Activated T-helper 2 cell treated with anti-CD3 and anti-CD28 coated beads, Interferon-gamma antibody, Interleukin-2, Interleukin-4, amounts not matched to agents 10 μg/mL and 5 μg/mL and 100 μg/mL, durations not matched to agents 14 hours and 24 hours and 36 hours (primary cell): Measurements from ENCODE around the gene FUNDC2. TPM values are rescaled to one million over a fixed set of nuclear protein-coding genes. Genes with fewer than 3 reads are reported as not detected.

Experiments used
- DNase-seq: peaks from one replicate; pipeline ENCODE4 v3.0.0; 2021; ENCODE audit warnings: low spot score
- H3K27ac Mint-ChIP-seq: one replicate; pipeline ENCODE4 v1.8.0; 2021; ENCODE audit warnings: mixed read lengths
- H3K27me3 Mint-ChIP-seq: one replicate; pipeline ENCODE4 v1.8.0; 2021; ENCODE audit warnings: low read depth, mixed read lengths
- H3K36me3 Mint-ChIP-seq: one replicate; pipeline ENCODE4 v1.8.0; 2021; ENCODE audit warnings: low read depth, mixed read lengths
- H3K4me1 Mint-ChIP-seq: one replicate; pipeline ENCODE4 v1.8.0; 2021; ENCODE audit warnings: low read depth, mixed read lengths
- H3K4me3 Mint-ChIP-seq: one replicate; pipeline ENCODE4 v1.8.0; 2021; ENCODE audit warnings: low read depth, mild to moderate bottlenecking, moderate library complexity, mixed read lengths
- H3K9me3 Mint-ChIP-seq: one replicate; pipeline ENCODE4 v1.8.0; 2021; ENCODE audit warnings: mixed read lengths
- intact Hi-C: fragments of 100-400 bp; cut with micrococcal nuclease; formaldehyde crosslinking; loops from one replicate; pipeline ENCODE4 v1.15.1; 2023
- total RNA-seq: library from RNA; stranded (reverse); gene quantifications from 2 replicates; pipeline ENCODE4 v1.2.3, GENCODE V29; 2022

The FUNDC2 gene
- total RNA-seq, 1 donor from 2014 or later = 70.7 TPM

DNA sequence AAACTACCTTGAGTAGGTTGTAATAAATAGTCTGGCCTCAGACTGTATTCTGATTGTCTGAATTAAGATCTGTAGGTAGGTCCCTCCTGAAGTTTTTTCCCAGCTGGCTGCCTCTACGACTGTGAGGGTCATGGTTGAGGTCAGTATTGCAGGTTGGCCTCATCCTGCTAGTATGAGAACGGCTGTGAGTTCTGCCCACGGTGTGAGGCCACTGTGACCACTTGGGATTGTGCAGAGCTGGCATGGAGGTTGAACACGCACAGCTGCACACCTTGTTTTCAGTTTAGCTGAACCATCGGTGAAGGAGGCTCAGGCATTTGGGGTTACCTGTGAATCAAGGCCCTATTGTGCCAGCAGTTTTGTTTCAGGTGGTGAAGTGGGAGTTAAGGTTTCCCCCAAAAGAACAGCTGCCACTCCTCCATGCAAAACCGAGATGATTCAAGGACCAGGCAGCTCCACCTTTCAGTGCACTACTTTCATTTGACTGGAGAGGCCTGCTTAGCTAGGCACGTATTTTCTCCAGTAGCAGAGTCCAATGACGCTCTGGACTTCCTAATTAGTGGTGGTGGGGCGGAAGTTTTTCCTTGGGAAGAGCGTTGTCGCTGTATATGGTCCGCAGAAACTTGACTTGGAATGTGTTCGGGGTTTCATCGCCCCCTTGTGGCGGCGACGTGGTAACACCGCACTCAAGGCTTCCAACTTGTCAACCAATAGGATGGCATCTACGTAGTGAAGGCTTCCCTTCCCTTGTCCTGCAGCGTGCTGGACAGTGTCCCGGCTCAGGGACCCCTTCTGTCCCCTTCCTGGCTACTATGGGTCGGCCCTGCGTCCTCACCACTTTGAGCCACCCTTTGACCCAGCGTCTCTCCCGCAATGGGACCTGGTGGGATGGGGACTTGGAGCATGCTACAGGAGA is 30.5 kb downstream of the FUNDC2 start:
- no peaks in the 10 kb centered on the region for H3K27me3 Mint-ChIP-seq
- no peaks in the 10 kb centered on the region for H3K9me3 Mint-ChIP-seq
- DNase-seq = peak; percentile 32
- H3K36me3 Mint-ChIP-seq = peaks cover 26% of the 10 kb centered on the region
- peak overlapping the region; percentile 31 for H3K4me3 Mint-ChIP-seq
- H3K4me1 Mint-ChIP-seq = peaks cover 25% of the 10 kb centered on the region
- intact Hi-C loops = loop anchor here (1.0 to 10.0 kb wide), 3 partner anchors 30 to 142 kb away; partner anchors contain the start of gene FUNDC2
- H3K27ac Mint-ChIP-seq = peak overlapping the region; percentile 42

DNA sequence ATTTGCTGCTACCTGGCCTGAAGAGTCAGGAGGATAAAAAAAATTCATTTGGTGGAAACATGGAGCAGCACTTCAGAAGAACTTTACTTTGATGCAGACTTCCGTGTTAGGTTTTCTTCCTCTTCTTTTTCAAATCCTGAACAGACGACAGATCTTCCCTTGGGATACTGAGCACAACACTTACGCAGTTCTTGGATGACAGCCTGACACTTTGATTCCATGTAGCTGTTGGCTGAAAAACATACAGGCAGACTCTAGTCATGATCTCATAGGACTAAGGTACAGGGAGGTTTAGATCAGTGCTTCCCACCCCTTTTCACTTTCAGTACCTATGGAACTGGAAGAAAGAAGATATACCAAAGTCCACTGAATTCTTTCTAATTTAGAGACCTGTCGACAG is 35.1 kb downstream of the FUNDC2 start:
- peaks cover 11% of the 10 kb centered on the region for H3K4me1 Mint-ChIP-seq
- peaks cover 6% of the 10 kb centered on the region for H3K36me3 Mint-ChIP-seq
- intact Hi-C loops = no loop called here
- H3K4me3 Mint-ChIP-seq = no peak overlapping the region
- H3K27me3 Mint-ChIP-seq = no peaks in the 10 kb centered on the region
- no peak for DNase-seq
- no peak overlapping the region for H3K27ac Mint-ChIP-seq
- H3K9me3 Mint-ChIP-seq = no peaks in the 10 kb centered on the region

DNA sequence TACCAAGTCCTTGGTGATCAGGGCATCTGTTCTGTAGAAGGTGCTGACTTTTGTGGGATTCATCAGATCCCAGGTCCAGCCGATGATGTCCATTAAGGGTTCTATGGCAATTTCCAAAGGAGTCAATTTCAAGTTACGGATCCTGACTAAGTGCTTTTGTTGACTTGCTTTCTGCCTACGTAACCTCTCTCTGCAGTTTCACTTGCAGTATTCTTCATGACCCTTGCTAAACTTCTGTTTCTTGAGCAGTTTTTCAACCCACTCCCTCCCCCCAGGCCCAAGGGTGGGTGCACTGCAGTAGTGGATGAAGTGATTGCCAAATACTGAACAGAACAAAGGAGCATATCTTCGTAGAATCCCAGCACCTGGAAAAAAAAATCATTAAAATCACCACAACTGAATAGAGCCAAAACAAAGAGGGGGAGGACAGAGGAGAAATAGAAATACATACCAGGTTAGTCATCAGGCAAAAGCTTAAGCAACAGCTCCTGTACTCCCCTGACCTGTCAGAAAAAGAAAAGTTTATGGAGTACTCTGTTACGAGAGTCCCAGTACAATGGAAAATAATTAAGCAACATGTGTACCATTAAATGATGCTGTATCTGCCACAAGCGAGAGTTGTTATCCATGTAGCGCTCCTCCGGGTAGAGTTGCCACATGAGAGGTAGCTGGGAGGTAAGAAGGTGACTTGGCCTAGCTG is 38.5 kb downstream of the FUNDC2 start:
- Mint-ChIP-seq H3K4me3 (no peak overlapping the region), H3K27ac (no peak overlapping the region), H3K27me3 (no peaks in the 10 kb centered on the region), H3K36me3 (peaks cover 8% of the 10 kb centered on the region), H3K9me3 (no peaks in the 10 kb centered on the region), H3K4me1 (peaks cover 19% of the 10 kb centered on the region)
- intact Hi-C loops = no loop called here
- DNase-seq = no peak

DNA sequence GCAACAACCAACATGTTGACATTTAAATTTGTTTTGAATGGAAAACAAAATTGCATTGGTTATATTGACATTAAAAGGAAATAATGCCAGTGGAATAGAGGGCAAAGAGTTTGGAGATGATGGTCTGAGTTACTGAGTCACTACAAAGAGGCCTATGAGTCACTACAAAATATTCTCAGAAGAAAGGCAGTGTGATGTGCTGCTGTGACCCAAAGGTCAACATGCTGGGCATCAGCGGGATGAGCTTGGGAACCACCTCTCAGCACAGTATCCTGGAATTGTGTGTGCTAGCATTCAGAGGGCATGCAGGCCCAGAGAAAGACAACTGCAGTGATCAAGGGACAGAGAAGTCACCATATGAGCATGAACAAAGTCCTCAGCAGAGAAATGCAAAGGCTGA is 41.5 kb downstream of the FUNDC2 start:
- intact Hi-C loops = no loop called here
- Mint-ChIP-seq H3K36me3 (peaks cover 14% of the 10 kb centered on the region), H3K27me3 (no peaks in the 10 kb centered on the region), H3K4me3 (peak overlapping the region; percentile 48), H3K27ac (peak overlapping the region; percentile 64), H3K4me1 (peaks cover 28% of the 10 kb centered on the region), H3K9me3 (no peaks in the 10 kb centered on the region)
- no peak for DNase-seq

DNA sequence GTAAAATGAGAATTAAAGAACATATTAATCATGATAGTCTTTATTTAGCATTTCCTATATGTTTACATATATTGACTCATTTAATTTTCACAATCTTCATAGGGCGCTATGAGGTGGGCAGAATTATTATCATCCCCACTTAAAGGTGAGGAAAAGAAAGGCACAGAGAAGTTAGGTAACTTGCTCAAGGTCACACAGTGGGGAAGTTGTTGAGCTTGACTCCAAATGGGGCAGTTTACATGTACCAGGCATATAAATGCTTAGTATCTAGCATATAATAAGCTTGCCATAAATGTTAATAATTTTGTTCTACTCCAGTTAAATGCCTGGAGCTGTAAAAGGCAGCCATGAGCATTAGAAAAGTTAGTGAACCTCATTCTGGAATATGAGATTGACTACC is 42.8 kb downstream of the FUNDC2 start:
- H3K4me1 Mint-ChIP-seq = peaks cover 39% of the 10 kb centered on the region
- H3K36me3 Mint-ChIP-seq = peaks cover 25% of the 10 kb centered on the region
- H3K27me3 Mint-ChIP-seq = no peaks in the 10 kb centered on the region
- H3K27ac Mint-ChIP-seq = no peak overlapping the region
- intact Hi-C loops = no loop called here
- peak overlapping the region; percentile 77 for H3K4me3 Mint-ChIP-seq
- no peak for DNase-seq
- no peaks in the 10 kb centered on the region for H3K9me3 Mint-ChIP-seq

DNA sequence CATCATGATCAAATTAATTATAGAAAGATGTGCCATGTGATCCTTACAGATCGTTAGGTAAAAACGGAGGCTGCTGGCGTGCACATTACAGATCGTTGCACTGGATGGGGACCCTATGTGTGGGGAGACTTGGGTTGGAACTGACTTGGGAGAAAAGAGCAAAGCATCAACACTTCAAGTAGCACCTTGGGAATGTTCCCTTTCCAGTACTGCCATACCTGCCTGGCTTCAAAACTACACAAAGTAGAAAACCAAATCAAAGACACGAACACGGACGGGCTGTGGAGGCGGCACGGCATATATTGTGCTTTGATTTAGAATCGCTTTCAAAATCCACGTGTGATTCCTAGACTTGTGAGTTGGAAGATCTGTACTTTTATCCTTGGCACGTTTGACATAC is 43.4 kb downstream of the FUNDC2 start:
- Mint-ChIP-seq H3K4me3 (peak overlapping the region; percentile 77), H3K36me3 (peaks cover 27% of the 10 kb centered on the region), H3K9me3 (no peaks in the 10 kb centered on the region), H3K4me1 (peaks cover 40% of the 10 kb centered on the region), H3K27ac (peak overlapping the region; percentile 85), H3K27me3 (no peaks in the 10 kb centered on the region)
- no peak for DNase-seq
- intact Hi-C loops = loop anchor here (5.0 kb wide), 1 partner anchor 88 kb away; no protein-coding TSS in a partner anchor

DNA sequence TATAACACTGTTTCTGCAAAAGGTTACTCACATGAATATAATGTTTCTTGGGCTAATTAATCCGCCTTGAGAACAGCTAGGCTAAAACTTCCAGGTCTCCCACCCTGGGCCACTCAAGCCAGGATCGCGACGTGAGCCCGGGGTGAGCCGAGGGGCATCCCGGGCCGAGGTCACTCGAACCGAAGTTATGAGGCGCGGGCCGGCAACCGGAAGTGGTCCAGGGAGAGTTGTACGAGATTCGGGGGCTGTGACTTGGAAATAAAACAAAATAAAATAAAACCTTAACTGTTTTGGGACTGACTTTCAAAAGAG is 44.0 kb downstream of the FUNDC2 start:
- DNase-seq = no peak
- Mint-ChIP-seq H3K4me1 (peaks cover 44% of the 10 kb centered on the region), H3K36me3 (peaks cover 32% of the 10 kb centered on the region), H3K4me3 (peak overlapping the region; percentile 77), H3K27me3 (no peaks in the 10 kb centered on the region), H3K9me3 (no peaks in the 10 kb centered on the region), H3K27ac (peak overlapping the region; percentile 85)
- intact Hi-C loops = loop anchor here (5.0 kb wide), 1 partner anchor 88 kb away; no protein-coding TSS in a partner anchor

DNA sequence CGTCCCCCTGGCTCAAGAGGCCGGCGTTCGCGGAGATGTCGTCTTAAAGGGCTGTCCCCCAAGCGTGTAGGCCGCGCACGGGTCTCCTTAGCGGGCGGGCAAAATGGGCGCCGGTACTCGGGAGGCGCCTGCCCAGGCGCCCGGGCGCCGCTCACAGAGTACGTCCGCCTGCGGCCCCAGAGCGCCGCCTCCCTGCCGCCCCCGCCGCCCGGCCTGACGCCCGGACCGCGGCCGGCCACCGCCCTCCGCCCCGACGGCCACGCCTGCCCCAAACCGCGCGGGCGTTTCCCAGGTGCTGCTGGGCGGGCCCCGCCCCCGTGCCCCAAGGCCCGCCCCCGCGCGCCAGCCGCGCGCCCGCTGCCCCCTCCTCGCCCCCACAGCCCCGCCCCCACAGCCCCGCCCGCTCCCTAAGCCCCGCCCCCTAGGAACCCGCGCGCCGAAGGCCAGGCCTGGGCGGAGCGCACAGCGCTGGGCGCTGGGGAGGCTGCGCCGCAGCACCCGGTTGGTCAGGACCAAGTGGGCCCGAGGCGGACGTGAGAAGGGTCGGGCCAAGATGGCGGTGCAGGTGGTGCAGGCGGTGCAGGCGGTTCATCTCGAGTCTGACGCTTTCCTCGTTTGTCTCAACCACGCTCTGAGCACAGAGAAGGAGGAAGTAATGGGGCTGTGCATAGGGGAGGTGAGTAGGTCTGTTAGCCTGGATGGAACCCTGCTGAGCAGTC is 44.5 kb downstream of the FUNDC2 start, which contains the start of the genes BRCC3, CMC4 and MTCP1:
Gene BRCC3 (plus strand): TSS at position 534 of the 719 bp plus-strand sequence. CDS start 20 bp downstream, at position 554.
Gene CMC4 (minus strand): TSS at position 162 of the 719 bp plus-strand sequence. CDS start 7,113 bp downstream, outside the sequence.
Gene MTCP1 (minus strand): TSS at position 162 of the 719 bp plus-strand sequence. CDS start 5,126 bp downstream, outside the sequence.
- intact Hi-C loops = loop anchor here (1.0 to 5.0 kb wide), 2 partner anchors 45 to 89 kb away; partner anchors contain the start of gene FUNDC2
- H3K4me1 Mint-ChIP-seq = peaks cover 44% of the 10 kb centered on the region
- peak within 1 kb of the TSS; percentile 94 for H3K4me3 Mint-ChIP-seq
- DNase-seq = peak; percentile 74
- no peaks in the 10 kb centered on the region for H3K9me3 Mint-ChIP-seq
- H3K36me3 Mint-ChIP-seq = peaks cover 37% of the 10 kb centered on the region
- no peaks in the 10 kb centered on the region for H3K27me3 Mint-ChIP-seq
- H3K27ac Mint-ChIP-seq = peak within 1 kb of the TSS; percentile 95

DNA sequence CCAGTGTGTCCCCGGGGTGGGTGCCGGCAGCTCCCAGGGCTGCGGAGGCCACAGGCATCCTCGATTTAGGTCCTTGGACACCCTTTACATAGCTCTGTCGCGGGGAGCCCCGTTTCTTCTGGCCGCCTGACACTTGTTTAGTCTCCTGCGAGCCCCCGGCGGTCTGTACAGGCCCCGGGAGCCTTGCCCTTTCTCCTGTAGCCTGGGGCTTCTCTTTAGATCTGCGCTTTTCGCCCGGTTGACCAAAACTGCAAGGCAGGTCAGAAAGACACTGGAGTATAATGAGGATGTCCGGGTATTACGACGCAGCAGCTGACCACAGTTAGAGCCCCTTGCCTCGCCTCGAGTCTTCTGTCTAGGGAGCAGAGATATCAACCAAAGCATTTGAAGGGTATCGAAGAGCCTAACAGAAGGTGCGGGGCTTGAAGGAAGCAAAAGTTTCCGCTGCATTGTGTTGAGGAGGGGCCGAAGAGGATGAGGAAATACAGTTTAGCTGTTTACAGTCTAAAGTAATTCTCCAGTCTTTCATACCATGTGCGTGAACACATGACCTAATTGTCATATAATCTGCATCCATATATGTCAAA is 45.1 kb downstream of the FUNDC2 start:
- Mint-ChIP-seq H3K27me3 (no peaks in the 10 kb centered on the region), H3K36me3 (peaks cover 41% of the 10 kb centered on the region), H3K9me3 (no peaks in the 10 kb centered on the region), H3K4me3 (peak overlapping the region; percentile 94), H3K27ac (peak overlapping the region; percentile 95), H3K4me1 (peaks cover 41% of the 10 kb centered on the region)
- intact Hi-C loops = loop anchor here (1.0 to 5.0 kb wide), 2 partner anchors 45 to 89 kb away; partner anchors contain the start of gene FUNDC2
- DNase-seq = no peak

DNA sequence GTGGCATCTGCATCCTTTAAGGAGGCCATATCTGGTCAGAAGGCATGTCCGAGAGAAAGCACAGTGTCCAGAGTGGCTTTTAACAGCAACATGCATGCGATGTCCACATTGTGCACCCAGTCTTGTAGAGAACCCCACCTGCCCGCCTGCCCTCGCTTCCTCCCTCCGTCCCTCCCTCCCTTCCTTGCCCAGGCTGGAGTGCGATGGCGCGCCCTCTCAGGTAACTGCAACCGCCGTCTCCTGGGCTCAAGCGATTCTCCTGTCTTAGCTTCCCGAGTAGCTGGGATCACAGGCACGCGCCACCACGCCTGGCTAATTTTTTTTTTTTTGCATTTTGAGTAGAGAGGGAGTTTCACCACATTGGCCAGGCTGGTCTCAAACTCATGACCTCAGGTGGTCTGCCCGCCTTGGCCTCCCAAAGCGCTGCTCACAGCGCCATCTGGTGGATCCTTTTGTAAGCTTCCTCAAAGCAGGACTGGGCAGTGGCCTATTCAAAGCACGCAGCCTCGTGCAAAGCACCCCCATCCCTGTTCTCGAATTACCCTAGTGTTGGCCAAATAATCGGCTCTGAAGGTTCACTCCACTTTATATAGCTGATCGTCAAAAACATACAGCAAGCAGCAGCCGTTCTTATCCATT is 59.7 kb downstream of the FUNDC2 start:
- Mint-ChIP-seq H3K27ac (no peak overlapping the region), H3K9me3 (no peaks in the 10 kb centered on the region), H3K36me3 (peaks cover 33% of the 10 kb centered on the region), H3K4me3 (no peak overlapping the region), H3K4me1 (no peaks in the 10 kb centered on the region), H3K27me3 (no peaks in the 10 kb centered on the region)
- DNase-seq = no peak
- intact Hi-C loops = loop anchor here (10.0 kb wide), 1 partner anchor 738 kb away; no protein-coding TSS in a partner anchor

DNA sequence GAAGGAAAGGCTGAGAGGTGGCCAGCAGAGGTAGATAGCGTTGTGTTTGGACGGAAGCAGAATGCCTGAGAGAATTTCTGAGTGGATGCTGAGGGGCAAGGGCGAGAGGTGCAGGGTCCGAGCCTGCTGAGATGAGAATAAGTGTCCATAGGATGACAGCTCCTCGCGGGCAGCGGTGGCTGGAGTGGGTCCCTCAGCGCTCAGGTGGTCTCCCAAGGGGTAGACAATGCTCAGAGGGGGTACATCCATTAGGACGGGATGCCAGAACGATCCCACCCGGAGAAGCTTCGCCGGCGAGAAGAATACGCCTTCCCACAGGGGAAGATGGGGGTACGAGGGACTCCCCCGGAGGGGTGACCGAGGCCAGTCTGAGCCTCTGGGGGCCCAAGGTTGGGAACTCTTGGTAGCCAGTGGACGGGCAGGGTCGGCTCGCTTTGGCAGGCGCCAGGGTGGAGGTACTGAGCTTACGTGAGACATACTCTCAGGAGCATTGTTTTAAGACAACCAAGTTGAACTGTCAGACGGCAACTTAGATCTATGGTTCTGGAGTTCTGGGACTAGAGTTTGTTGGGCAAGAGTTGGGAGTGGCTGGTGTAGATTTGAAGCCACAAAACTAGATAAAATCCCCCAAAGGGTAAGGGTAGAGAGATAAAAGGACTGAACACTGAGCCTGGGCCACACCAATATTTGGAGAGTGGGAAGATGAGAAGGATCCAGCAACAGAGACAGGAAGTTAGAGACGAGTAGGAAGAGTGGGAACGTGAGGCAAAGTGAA is 60.5 kb downstream of the FUNDC2 start:
- H3K4me3 Mint-ChIP-seq = no peak overlapping the region
- H3K27me3 Mint-ChIP-seq = no peaks in the 10 kb centered on the region
- peaks cover 30% of the 10 kb centered on the region for H3K36me3 Mint-ChIP-seq
- intact Hi-C loops = loop anchor here (10.0 kb wide), 1 partner anchor 738 kb away; no protein-coding TSS in a partner anchor
- no peak overlapping the region for H3K27ac Mint-ChIP-seq
- no peaks in the 10 kb centered on the region for H3K9me3 Mint-ChIP-seq
- H3K4me1 Mint-ChIP-seq = no peaks in the 10 kb centered on the region
- no peak for DNase-seq
